ENCODE measurements around the gene TECPR2.

DNA sequence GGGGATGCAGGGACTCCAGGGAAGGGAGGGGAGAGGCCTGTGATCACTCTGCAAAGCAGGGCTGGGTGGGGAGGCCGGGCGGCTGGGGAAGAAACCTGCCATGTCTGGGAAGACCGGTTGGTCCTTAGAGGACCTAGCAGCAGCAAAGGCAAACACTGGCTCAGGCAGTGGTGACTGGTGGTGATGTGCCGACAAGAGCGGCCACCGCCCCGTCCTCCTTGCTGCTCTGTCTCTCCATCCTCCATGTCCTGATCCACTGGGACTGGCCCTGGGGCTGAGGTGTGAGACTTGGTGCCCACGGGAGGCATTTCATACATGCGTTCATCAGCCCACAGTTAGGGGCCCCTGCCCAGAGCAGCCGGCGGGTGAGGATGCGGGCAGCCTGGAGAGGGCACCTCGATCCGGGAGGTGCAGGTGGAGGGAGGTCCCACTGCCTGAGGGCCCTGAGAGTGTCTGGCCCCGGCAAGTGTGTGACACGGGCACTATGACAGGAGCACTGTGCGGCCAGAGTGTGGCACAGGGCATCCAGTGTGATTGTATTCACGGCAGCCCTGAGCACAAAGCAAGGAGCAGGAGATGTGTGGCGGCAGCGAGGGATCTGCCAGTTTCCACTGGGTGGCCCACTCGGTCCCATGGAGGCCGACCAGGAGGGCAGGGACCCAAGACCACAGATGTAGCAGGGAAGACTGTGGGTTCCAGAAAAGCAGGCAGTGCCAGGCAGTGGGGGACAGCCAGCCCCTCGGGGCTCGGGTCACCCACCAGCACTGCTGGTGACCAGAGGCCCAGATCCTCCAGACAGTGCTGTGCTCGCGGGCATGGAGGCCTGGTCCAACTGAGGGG lies 133.0 kb downstream of the TECPR2 start:
- TF ChIP-seq, protein P1, sequence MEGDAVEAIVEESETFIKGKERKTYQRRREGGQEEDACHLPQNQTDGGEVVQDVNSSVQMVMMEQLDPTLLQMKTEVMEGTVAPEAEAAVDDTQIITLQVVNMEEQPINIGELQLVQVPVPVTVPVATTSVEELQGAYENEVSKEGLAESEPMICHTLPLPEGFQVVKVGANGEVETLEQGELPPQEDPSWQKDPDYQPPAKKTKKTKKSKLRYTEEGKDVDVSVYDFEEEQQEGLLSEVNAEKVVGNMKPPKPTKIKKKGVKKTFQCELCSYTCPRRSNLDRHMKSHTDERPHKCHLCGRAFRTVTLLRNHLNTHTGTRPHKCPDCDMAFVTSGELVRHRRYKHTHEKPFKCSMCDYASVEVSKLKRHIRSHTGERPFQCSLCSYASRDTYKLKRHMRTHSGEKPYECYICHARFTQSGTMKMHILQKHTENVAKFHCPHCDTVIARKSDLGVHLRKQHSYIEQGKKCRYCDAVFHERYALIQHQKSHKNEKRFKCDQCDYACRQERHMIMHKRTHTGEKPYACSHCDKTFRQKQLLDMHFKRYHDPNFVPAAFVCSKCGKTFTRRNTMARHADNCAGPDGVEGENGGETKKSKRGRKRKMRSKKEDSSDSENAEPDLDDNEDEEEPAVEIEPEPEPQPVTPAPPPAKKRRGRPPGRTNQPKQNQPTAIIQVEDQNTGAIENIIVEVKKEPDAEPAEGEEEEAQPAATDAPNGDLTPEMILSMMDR (IDR thresholded peaks at IDR 0.05): no peak
- TF ChIP-seq EZH2 (IDR thresholded peaks at IDR 0.05) (no peak), EZH2phosphoT487 (IDR thresholded peaks at IDR 0.05) (no peak)

Measured in neural progenitor cell (in vitro differentiated cells).